ENCODE data around the gene GBX2.

GBX2 gene

GRCh38 chr2:236180831-236181453 lies 12.8 kb upstream of the GBX2 start:
- DNase-seq = no peak

GRCh38 chr2:236180076-236180816 lies 12.1 kb upstream of the GBX2 start:
- no peak for DNase-seq

- no peak for DNase-seq
Measured at GRCh38 chr2:236179236-236180075, 11.3 kb upstream of the GBX2 start.

- DNase-seq = no peak
Measured at GRCh38 chr2:236178890-236179235, 10.7 kb upstream of the GBX2 start.

GRCh38 chr2:236177967-236178889 lies 10.0 kb upstream of the GBX2 start:
- DNase-seq = no peak

- no peak for DNase-seq
Measured at GRCh38 chr2:236177604-236177966, 9.4 kb upstream of the GBX2 start.

GRCh38 chr2:236176951-236177350 lies 8.8 kb upstream of the GBX2 start:
- DNase-seq = no peak

GRCh38 chr2:236176417-236176816 lies 8.2 kb upstream of the GBX2 start:
- no peak for DNase-seq

- no peak for DNase-seq
Measured at GRCh38 chr2:236175548-236176150, 7.5 kb upstream of the GBX2 start.

GRCh38 chr2:236173729-236174607 lies 5.8 kb upstream of the GBX2 start:
- DNase-seq = no peak

GRCh38 chr2:236173036-236173728 lies 5.0 kb upstream of the GBX2 start:
- DNase-seq = no peak

GRCh38 chr2:236172255-236173035 lies 4.3 kb upstream of the GBX2 start:
- no peak for DNase-seq

- DNase-seq = no peak
Measured at GRCh38 chr2:236171680-236172254, 3.6 kb upstream of the GBX2 start.

- DNase-seq = no peak
Measured at GRCh38 chr2:236171181-236171679, 3.0 kb upstream of the GBX2 start.

- no peak for DNase-seq
Measured at GRCh38 chr2:236170590-236171165, 2.5 kb upstream of the GBX2 start.

- no peak for DNase-seq
Measured at GRCh38 chr2:236169741-236170589, 1.8 kb upstream of the GBX2 start.

- DNase-seq = no peak
Measured at GRCh38 chr2:236169151-236169721, 1.1 kb upstream of the GBX2 start.
